GM21381 (cell line): ENCODE results near the gene CELA1.
"Not testable (repeated sequence)": the region's sequence is repeated elsewhere in the genome, so short reads cannot be mapped to it uniquely, and the experiment has no call there.

ENCODE experiments used
- ATAC-seq: cut with Tn5 transposase; IDR thresholded peaks from one replicate; pipeline ENCODE4 v1.9.1; 2021; ENCODE audit warnings: mild to moderate bottlenecking, moderate library complexity; ENCODE audit not compliant: unreplicated experiment

The CELA1 gene

DNA sequence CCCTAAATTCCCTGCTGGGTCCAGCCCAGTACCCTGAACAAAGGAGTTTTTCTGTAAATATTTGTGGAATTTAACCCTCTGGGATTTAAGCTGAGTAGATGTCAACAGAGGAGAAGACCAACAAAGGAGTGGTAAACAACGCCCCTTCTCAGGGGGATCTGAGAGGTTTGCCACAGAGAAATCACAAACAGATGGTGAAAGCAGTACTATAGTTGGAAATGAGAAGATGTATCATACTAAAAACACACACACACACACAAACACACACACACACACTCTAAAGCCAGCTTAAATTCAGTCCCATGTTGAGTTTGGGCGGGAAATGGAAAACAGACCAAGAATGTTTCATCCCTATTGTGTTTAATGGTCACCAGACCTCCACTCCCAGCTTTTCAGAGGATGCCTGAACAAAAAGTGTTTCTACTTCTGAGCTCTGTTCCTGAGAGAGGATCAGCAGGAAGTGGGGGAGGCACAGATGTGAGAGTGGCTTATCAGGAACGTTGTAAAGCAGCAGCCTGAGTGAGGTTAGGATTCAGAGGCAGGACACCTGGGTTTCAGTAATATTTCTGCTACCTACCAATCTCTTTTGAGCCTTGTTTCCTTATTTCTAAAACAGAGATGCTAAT is 25.7 kb downstream of the CELA1 start:
- no peak for ATAC-seq

DNA sequence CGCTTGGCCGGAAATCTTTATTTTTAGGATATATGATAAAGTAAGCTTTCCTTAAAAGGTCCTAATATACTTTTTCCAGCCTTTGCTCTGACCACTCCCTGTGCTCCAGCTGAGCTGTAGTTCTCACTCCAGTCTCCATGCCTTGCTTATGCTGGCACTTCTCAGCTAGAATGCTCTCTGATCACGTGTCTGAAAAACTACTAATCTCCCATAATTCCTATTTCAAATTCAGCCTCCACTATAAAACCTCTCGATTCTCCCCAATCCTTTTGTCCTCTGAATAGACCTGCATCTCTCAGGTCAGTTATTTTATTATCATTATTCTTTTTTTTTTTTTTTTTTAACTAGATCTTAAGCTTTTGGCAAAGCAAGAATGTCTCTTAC is 26.2 kb downstream of the CELA1 start:
- ATAC-seq, result no peak

DNA sequence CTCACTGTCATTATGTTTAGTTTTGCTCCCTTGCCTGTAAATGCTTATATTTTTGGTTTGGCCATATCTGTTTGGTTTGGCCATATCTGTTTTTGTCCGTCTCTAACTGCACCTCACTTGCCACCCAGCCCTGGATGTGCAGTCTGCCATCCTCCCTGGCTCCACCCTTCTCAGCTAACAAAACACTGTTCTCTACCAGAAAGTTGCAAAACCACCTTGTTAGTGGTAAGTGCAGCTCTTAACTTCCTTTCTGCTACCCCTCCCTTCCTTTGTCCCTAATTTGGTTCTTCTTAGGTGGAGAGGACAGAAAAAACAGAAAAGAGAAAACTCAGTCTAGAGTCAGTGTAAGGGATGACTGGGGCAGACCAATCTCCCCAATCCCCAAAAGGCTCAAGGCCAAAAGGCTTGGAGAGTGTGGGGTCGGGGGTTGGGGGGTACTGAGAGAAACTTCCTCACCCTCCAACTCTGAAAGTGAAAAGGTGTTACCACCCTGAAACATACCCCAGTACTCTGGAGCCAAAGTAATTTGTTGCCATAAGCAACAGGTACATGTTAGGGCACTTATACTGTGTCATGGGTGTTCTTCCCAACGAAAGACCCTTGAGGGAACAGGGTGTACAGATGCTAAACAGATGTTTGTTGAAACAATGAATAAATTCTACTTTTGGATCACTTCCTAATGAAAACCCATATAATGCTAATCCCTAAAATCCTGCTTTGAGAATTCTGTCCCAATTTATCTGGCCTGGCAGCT is 27.5 kb downstream of the CELA1 start:
- ATAC-seq, result no peak

DNA sequence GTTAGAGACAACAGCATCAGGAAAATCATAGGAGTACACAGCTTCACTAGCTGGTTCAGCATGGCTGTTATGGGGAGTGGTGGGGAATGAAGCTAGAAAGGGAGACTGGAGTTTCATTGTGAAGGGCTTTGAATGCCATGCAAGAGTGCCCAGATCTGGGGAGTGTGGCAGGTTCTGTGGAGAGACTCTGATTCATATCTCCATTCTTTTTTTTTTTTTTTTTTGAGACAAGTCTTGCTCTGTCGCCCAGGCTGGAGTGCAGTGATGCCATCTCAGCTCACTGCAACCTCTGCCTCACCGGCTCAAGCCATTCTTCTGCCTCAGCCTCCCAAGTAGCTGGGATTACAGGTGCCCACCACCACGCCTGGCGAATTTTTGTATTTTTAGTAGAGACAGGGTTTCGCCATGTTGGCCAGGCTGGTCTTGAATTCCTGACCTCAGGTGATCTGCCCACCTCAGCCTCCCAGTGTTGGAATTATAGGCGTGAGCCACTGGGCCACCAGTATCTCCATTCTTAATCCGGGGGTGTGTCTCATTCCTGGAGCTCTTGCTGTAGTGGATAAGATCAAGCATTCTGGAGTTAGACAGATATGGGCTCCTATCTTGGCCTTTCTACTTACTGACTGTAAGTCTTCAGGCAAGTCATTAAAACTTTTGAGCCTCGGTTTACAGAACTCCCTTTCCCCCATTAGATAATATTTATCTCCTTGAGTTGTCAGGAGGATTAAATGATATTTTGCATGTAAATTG is 28.2 kb downstream of the CELA1 start:
- not testable (repeated sequence) for ATAC-seq

DNA sequence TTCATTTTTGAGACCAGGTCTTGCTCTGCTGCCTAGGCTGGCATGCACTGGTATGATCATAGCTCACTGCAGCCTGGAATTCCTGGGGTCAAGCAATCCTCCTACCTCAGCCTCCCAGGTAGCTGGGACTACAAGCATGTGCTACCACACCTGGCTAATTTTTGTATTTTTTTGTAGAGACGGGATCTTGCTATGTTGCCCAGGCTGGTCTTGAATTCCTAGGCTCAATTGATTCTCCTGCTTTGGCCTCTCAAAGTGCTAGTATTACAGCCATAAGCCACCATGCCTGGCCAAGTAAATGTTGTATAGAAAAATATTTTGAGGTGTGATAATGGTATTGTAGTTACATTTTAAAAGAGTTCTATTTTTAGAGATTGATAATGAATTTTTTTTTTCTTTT is 35.1 kb downstream of the CELA1 start:
- no peak for ATAC-seq

DNA sequence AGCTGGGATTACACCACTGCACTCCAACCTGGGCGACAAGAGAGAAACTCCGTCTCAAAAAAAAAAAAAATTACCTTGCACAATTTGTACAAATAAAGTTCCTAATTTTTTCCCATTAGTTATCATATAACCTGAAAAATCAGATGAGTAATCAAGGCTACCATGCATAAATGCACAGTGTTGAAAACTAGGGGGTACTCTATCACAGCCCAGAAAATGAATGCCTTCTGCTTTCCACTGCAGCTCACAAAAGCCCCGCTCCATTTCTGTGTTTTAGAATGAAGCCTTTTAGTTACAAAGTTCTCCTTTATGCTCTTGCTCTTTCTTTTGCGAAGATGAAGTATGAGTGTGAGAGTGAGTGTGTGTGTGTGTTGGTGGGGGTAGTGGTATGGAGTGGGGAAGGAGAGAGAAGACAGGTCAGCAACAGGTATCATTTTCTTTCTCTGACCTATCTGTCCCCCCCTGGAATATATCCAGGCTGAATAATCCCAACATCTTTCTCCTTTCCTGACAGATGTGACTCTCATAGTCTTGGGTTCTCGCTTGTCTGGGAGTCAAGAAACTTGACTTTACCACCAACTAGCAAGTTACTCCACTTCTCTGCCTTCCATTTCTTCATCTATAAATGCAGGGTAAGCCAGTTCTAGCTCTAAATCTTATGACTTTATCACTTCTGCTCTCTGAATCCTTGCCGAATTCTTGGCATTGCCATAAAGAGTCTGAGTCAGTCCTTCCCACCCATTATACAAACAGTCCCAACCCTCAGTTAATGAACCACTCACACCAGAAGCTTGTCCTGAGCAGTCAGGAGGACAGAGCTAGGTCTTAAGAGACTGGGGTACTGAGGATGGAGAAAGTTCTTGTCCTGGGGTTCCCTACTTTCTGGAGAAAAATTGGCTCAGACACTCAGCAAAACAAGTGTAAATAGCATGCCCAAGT is 38.6 kb downstream of the CELA1 start:
- no peak for ATAC-seq

DNA sequence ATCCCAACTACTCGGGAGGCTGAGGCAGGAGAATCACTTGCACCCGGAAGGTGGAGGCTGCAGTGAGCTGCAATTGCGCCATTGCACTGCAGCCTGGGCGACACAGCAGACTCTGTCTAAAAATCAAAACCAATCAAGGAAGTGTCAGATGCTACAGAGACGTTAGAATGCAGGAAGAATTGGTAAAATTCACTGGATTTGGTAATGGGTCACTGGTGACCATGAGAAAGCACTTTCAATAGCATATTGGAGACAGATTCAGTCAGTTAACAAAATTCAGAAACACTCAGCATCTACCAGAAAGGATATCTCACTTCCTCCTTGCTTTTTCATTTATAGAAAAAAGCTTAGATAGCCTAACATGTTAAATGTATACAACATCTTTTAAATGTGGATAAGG is 40.0 kb downstream of the CELA1 start:
- no peak for ATAC-seq

DNA sequence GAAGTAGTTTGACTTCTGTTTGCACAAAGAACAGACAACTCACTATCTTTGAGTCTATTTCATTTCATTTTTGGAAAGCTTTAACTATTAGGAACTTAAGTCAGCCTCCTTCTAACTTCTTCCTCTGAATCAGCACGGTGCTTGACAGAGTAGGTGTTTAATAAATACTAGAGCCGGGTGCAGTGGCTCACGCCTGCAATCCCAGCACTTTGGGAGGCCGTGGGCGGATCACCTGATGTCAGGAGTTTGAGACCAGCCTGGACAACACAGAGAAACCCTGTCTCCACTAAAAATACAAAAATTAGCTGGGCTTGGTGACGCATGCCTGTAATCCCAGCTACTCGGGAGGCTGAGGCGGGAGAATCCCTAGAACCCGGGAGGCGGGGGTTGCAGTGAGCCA is 45.7 kb downstream of the CELA1 start:
- ATAC-seq, result not testable (repeated sequence)

DNA sequence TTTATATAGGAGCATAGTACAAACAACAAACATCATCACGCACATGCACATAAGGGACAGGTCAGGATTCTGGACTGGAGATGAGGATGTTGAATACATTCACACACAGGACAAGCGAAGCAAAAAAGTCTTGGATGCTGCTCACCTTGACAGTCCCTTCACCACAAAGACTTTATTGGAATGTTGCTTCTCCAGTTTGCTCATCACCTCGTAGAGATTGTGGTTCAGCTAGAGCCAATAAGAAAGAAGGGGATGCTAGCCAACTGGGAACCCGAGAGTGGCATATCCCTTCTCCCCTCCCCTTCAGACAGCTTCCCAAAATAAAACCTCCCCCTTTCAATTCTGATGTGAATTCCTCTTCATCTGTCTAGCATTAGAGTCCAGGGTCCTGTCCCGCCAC is 50.8 kb downstream of the CELA1 start:
- ATAC-seq, result no peak

DNA sequence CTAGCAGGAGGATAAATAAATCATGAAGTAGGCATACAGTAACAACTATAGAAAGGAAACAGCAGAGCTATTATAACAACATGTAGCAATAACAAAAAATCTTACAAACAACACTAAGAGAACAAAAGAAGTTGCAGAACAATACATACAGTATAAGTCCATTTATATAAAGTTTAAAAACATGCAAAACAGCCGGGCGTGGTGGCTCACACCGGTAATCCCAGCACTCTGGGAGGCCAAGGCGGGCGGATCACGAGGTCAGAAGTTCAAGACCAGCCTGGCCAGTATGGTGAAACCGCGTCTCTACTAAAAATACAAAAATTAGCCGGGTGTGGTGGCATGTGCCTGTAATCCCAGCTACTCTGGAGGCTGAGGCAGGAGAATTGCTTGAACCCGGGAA is 52.4 kb downstream of the CELA1 start:
- ATAC-seq, result not testable (repeated sequence)

DNA sequence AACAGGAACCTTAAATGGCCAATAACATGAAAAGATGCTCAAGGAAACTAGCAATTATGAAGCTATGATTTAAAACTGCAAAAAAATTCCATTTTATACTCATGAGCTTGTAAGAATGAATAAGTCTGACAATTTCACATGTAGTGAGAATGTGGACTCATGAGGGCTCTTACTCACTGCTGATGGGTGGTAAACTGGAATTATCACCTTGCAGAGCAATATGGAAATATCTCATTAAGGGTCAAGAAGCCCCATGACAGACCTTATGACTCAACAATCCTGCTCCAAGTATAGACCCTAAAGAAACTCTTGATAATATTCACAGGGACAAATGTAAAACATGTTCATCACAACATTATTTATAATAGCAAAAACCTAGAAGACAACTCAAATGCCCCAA is 52.8 kb downstream of the CELA1 start:
- no peak for ATAC-seq

DNA sequence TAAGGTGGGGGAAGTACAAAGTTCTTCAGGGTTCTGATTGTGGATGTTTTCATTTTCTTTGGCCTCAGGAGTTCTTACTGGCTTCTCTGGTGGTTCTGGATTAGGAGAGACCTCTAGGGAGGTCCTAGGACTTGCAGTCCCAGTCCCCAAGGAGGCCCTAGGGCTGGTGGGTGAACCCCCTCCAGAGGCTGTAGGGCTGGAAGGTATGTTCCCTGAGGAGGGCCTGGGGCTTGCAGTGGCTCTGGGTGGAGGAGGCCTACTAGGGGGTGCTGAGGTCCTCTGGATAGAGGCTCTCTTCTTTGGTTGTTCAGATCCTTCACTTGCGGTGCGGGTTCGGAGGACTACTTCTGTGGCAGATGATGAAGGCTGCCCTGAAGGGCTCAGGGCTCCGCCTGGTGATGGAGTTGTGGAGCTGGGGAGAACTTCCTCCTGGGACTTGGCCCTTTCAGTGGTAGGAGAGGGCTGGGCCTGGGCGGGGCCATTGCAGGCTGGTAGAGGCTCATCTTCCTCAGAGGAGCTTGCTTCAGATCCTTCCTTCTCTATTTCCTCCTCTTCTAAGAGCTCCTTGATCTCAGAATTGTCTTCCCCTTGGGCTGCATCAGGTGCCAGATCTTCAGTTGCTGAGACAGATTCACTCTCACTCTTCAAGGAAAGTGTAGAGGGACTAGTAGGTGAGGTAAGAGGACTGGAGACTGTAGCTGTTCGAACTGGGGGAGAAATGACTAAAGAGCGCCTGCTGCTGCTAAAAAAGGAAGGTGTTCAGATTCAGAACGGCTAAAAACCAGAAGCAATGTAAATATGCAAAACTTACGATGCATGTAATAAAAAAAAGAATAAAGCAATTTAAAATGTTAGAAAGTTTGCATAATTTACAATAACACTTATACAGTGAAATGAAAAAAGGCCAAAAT is 54.6 kb downstream of the CELA1 start:
- not testable (repeated sequence) for ATAC-seq

DNA sequence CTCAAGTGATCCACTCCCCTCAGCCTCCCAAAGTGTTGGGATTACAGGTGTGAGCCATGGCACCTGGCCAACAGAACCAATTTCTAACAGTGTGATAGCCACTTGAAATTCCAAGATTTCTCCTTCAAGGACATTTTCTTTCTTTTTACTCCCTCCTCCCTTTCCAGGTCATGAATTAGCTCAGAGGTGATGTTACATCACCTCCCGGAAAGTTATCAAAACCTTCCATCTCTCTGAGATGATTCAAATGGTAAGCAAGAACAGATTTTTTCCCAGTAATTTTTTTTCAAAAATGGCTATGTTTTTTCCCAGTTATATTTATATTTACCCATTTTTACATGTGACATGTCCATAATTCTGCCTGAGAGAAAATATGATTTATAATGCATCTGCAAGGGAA is 60.6 kb downstream of the CELA1 start:
- no peak for ATAC-seq

DNA sequence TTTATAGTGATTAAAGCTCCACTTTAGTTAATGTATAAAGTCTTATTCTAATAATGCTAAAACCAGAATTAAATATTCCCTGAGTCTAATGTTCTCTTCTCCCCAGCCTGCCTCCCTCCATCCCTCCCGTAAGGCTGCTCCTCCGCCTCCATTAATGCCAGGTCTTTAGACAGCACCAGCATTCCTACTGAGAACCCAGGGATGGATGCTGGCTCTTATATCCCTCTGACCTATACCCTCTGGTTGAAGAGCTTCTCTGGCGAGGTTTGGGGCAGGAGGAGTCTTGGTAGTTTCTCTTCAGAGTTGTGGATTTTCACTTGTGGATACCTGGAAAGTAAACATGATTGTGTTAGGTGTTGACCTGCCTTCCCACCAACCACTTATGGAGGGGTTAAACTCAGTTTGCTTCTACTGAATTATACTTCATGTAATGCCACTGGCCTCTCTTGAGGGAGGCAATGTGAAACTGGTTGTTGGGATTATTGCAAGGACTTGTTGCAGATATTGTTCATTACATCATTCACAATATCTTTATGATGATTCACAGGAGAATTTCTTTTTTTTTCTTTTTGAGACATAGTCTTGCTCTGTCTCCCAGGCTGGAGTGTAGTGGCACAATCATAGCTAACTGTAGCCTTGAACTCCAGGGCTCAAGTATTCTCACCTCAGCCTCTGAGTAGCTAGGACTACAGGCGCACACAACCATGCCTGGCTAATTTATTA is 65.1 kb downstream of the CELA1 start:
- no peak for ATAC-seq
